Progenitor cell of endocrine pancreas (in vitro differentiated cells): ENCODE measurements around the gene RASGRP2. TPM values are rescaled to one million over a fixed set of nuclear protein-coding genes. Genes with fewer than 3 reads are reported as not detected.

Experiments used
- DNase-seq: peaks from one replicate; pipeline ENCODE4 v3.0.0; 2021; ENCODE audit warnings: low spot score; ENCODE audit not compliant: unreplicated experiment
- H3K27ac Mint-ChIP-seq: 2 replicates; pipeline ENCODE4 v1.8.0; 2021; ENCODE audit warnings: mild to moderate bottlenecking, moderate library complexity, mixed read lengths
- H3K27me3 Mint-ChIP-seq: 2 replicates; pipeline ENCODE4 v1.8.0; 2021; ENCODE audit warnings: mixed read lengths
- H3K36me3 Mint-ChIP-seq: 2 replicates; pipeline ENCODE4 v1.8.0; 2022; ENCODE audit warnings: mixed read lengths; ENCODE audit not compliant: insufficient read depth
- H3K4me1 Mint-ChIP-seq: 2 replicates; pipeline ENCODE4 v1.8.0; 2021; ENCODE audit warnings: low read depth, mixed read lengths
- H3K4me3 Mint-ChIP-seq: 2 replicates; pipeline ENCODE4 v1.8.0; 2021; ENCODE audit warnings: low read depth, mild to moderate bottlenecking, moderate library complexity, mixed read lengths
- H3K9me3 Mint-ChIP-seq: 2 replicates; pipeline ENCODE4 v1.8.0; 2021; ENCODE audit warnings: low read depth, mixed read lengths
- total RNA-seq: library from RNA; stranded (reverse); gene quantifications from 2 replicates; pipeline ENCODE4 v1.2.1, GENCODE V29; 2021
- TF ChIP-seq, protein P1 (sequence below): fragments of 200-600 bp; sonication (generic); IDR thresholded peaks from one replicate; pipeline ENCODE4 v1.5.0; 2021; ENCODE audit warnings: antibody characterized with exemption, mild to moderate bottlenecking; ENCODE audit not compliant: unreplicated experiment

The RASGRP2 gene
- total RNA-seq, 1 donor from 2014 or later, result 0.53 TPM

DNA sequence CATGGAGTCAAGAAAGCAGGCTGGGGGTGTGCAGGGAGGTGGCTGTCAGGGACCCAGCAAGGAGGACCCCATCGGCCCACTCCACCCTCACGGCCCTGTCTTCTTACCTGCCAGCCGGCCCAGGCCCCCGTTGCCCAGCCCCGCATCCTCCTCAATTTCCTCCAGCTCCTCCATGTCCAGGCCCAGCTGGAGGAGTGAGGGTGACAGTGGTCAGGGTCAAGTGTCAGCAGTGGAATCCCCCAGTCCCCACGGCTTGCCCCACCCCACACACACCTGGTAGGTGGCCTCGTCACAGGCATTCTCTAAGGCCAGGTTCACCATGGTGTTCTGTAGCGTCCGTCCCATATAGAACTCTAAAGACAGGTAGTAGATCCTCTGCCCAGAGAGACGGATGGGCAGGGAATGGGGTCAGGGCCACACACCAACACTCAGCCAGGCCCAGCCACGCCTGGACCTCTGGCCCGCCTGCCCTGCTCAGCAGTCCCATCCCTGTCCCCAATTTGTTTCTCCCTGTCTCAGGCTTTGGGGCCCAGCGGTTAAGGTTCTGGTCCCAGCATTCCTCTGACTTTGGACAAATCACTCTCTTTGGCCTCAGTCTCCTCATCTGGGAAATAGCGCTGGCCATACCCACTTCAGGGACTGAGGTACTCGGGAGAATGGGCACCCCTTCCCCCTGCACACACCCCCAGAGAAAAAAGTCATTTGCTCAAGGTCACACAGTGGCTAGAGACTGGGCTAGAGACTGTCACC, 14.6 kb upstream of the RASGRP2 start:
- Mint-ChIP-seq H3K27ac (no peak overlapping the region), H3K27me3 (no peaks in the 10 kb centered on the region), H3K4me3 (no peak overlapping the region), H3K36me3 (peaks cover 8% of the 10 kb centered on the region), H3K9me3 (no peaks in the 10 kb centered on the region), H3K4me1 (peaks cover 20% of the 10 kb centered on the region)
- no peak for DNase-seq
- TF ChIP-seq, protein P1, sequence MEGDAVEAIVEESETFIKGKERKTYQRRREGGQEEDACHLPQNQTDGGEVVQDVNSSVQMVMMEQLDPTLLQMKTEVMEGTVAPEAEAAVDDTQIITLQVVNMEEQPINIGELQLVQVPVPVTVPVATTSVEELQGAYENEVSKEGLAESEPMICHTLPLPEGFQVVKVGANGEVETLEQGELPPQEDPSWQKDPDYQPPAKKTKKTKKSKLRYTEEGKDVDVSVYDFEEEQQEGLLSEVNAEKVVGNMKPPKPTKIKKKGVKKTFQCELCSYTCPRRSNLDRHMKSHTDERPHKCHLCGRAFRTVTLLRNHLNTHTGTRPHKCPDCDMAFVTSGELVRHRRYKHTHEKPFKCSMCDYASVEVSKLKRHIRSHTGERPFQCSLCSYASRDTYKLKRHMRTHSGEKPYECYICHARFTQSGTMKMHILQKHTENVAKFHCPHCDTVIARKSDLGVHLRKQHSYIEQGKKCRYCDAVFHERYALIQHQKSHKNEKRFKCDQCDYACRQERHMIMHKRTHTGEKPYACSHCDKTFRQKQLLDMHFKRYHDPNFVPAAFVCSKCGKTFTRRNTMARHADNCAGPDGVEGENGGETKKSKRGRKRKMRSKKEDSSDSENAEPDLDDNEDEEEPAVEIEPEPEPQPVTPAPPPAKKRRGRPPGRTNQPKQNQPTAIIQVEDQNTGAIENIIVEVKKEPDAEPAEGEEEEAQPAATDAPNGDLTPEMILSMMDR, result no peak

DNA sequence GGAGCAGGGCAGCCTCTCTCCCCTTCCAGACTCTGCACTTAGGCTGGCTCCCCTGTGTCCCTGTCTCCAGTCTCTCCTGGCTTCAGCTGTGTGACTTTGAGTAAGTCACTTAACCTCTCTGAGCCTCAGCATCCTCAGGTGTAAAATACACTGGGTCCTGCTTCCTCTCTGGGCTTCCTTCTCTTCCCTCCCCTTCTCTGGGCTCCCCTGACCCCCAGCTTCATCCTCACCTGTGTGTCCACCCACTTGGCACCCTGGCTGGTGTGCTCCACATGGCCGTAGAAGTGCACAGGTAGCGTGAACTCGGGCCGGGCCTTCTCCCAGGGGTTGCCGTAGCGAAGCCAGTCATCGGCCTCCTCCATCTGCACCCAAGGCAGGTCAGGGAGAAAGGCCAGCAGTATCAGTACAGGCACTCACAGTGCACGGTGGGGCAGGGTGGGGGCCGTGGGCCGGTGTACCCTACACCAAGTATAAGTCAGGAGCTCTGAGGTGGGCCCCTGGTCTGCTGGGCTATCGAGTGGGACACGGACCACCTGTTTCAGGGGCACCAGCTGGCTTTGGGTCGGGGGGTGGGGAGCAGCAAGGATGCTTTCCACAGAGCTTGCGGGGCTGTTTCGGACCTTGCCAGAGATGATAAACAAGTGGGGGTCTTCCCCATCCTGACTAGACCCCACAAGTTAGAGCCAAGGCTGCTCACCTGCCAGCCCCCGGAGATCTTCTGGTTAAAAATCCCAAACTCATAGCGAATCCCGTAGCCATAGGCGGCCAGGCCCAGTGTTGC, 13.8 kb upstream of the RASGRP2 start:
- H3K27ac Mint-ChIP-seq, result no peak overlapping the region
- H3K9me3 Mint-ChIP-seq, result no peaks in the 10 kb centered on the region
- DNase-seq, result no peak
- H3K36me3 Mint-ChIP-seq, result peaks cover 7% of the 10 kb centered on the region
- no peak overlapping the region for H3K4me3 Mint-ChIP-seq
- H3K27me3 Mint-ChIP-seq, result no peaks in the 10 kb centered on the region
- peaks cover 14% of the 10 kb centered on the region for H3K4me1 Mint-ChIP-seq
- TF ChIP-seq, protein P1, result no peak

DNA sequence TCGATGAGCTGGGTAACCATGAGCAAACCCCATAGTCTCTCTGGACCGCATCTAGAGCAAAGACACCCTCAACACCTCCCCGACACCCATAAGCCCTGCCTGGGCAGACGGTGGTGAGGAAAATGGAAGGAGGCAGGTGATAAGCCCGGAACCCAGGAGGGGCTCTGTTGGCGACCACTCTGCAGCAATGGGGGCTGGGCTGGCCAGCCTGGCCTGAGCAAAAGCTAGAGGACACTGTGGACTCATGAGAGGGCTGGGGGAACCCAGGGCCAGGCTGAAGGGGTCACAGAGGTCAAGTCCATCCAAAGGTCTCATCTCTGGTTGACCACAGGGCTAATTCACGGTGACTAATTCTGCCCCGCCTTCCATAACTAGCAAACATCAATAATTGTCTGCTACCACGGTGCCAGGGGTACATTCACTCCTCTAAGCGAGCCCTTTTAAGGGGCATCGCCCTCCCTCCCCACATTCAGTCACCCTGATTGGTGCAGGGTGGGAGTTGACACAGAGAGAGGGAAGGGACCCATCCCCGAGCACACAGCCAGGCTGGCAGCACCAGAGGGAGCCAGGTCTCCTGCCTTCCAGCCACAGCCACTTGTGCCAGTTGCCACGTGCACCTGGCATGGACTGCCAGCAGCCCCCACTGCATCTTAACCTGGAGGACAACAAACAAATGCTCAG, 11.9 kb upstream of the RASGRP2 start:
- no peaks in the 10 kb centered on the region for H3K27me3 Mint-ChIP-seq
- no peak overlapping the region for H3K27ac Mint-ChIP-seq
- TF ChIP-seq, protein P1, result no peak
- H3K4me3 Mint-ChIP-seq, result no peak overlapping the region
- H3K36me3 Mint-ChIP-seq, result no peaks in the 10 kb centered on the region
- DNase-seq, result no peak
- peaks cover 11% of the 10 kb centered on the region for H3K4me1 Mint-ChIP-seq
- no peaks in the 10 kb centered on the region for H3K9me3 Mint-ChIP-seq

- Mint-ChIP-seq H3K4me3 (no peak overlapping the region), H3K27me3 (peaks cover 1% of the 10 kb centered on the region), H3K36me3 (peaks cover under 1% of the 10 kb centered on the region), H3K27ac (no peak overlapping the region), H3K9me3 (no peaks in the 10 kb centered on the region), H3K4me1 (peaks cover 10% of the 10 kb centered on the region)
- DNase-seq, result no peak
- TF ChIP-seq, protein P1, result no peak
Observed at GRCh38 chr11:64754919-64755662, 11.1 kb upstream of the RASGRP2 start.
